Neuron (in vitro differentiated cells): ENCODE measurements around the gene NECAB2.

ENCODE experiments used
- H2AFZ ChIP-seq: one replicate; pipeline ENCODE4 v1.6.1; 2013; ENCODE audit warnings: low read depth, mild to moderate bottlenecking, inconsistent platforms, low read length, moderate library complexity
- H3K27me3 ChIP-seq: one replicate; pipeline ENCODE4 v1.6.1; 2013; ENCODE audit warnings: low read length; ENCODE audit not compliant: insufficient read depth
- H3K36me3 ChIP-seq: one replicate; pipeline ENCODE4 v1.6.1; 2013; ENCODE audit warnings: low read length; ENCODE audit not compliant: insufficient read depth
- H3K4me1 ChIP-seq: one replicate; pipeline ENCODE4 v1.6.1; 2013; ENCODE audit warnings: low read length; ENCODE audit not compliant: insufficient read depth
- H3K4me3 ChIP-seq: 2 replicates; pipeline ENCODE4 v1.5.1; 2013; ENCODE audit warnings: mild to moderate bottlenecking, low read length, moderate library complexity
- H3K9me3 ChIP-seq: one replicate; pipeline ENCODE4 v1.6.1; 2013; ENCODE audit warnings: low read length

NECAB2 gene

GRCh38 chr16:84049403-84050060, 81.5 kb downstream of the NECAB2 start:
- Histone ChIP-seq H3K9me3 (no peaks in the 10 kb centered on the region), H3K36me3 (peaks cover 24% of the 10 kb centered on the region), H3K4me1 (peaks cover 8% of the 10 kb centered on the region), H3K27me3 (no peaks in the 10 kb centered on the region), H3K4me3 (no peak overlapping the region), H2AFZ (no peak overlapping the region)

GRCh38 chr16:84050316-84050715, 82.3 kb downstream of the NECAB2 start:
- peaks cover 30% of the 10 kb centered on the region for H3K36me3 ChIP-seq

GRCh38 chr16:84052071-84052622, 84.1 kb downstream of the NECAB2 start:
- Histone ChIP-seq H3K36me3 (peaks cover 46% of the 10 kb centered on the region), H3K4me3 (no peak overlapping the region), H3K27me3 (no peaks in the 10 kb centered on the region), H3K9me3 (no peaks in the 10 kb centered on the region), H3K4me1 (peaks cover 8% of the 10 kb centered on the region), H2AFZ (no peak overlapping the region)

More at GRCh38 chr16:84050316-84050715, 82.3 kb downstream of the NECAB2 start:
- Histone ChIP-seq H2AFZ (no peak overlapping the region), H3K27me3 (no peaks in the 10 kb centered on the region), H3K4me1 (peaks cover 8% of the 10 kb centered on the region), H3K9me3 (no peaks in the 10 kb centered on the region), H3K4me3 (no peak overlapping the region)
